HG02763 (cell line): Measurements from ENCODE around the gene EMILIN3.
"Not testable (repeated sequence)": the region's sequence is repeated elsewhere in the genome, so short reads cannot be mapped to it uniquely, and the experiment has no call there.

Source experiments
- ATAC-seq: cut with Tn5 transposase; IDR thresholded peaks from one replicate; pipeline ENCODE4 v1.9.1; 2021; ENCODE audit warnings: mild to moderate bottlenecking, moderate library complexity; ENCODE audit not compliant: unreplicated experiment

Gene EMILIN3

GRCh38 chr20:41329435-41330342 is 36.9 kb downstream of the EMILIN3 start:
- ATAC-seq, result peak; percentile 67

GRCh38 chr20:41327178-41327577 is 39.4 kb downstream of the EMILIN3 start:
- no peak for ATAC-seq

DNA sequence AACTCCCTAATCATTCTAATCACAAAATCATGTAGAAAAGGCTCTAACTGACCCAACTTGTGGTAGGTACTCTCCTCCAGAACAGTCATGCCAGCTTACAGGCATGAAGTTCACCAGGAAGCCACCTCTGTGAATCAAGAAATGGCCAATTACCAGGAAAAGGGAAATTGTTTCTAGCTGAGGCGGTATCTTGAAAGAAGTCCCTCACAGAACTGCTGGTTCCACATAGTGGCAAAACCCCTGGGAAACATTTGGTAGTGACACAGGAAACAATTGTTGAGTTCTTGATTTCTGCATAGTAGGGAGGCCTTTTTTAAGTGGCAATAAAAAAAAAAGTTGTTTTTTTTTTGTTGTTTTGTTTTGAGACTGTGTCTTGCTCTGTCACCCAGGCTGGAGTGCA is 45.6 kb downstream of the EMILIN3 start:
- no peak for ATAC-seq

- ATAC-seq, result no peak
These were observed 46.2 kb downstream of the EMILIN3 start for GRCh38 chr20:41320441-41320840.

DNA sequence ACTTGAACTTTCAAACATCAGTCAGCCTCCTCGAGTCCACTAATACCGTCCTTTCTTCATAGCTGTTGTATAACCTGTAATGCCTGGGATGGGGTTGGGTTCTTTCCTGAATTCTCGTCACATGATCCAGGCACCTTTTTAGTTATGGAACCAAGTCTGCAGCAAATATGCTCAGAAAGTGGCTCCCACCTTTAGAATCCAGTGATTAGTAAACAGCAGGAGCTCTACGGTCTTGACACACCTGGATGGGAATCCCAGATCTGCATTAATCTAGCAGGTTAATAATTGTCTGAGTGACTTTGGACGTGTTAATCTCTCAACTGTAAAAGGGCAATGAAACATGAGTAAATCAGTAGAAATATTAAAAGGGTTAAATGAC is 48.4 kb downstream of the EMILIN3 start:
- no peak for ATAC-seq

GRCh38 chr20:41317546-41318270 is 48.9 kb downstream of the EMILIN3 start, which contains the start of gene ZHX3:
Gene ZHX3 (minus strand): TSS chr20:41317731. CDS start chr20:41204916, 112,815 bp downstream.
- ATAC-seq, result peak; percentile 95

GRCh38 chr20:41316602-41317545 is 49.7 kb downstream of the EMILIN3 start:
- peak; percentile 55 for ATAC-seq

DNA sequence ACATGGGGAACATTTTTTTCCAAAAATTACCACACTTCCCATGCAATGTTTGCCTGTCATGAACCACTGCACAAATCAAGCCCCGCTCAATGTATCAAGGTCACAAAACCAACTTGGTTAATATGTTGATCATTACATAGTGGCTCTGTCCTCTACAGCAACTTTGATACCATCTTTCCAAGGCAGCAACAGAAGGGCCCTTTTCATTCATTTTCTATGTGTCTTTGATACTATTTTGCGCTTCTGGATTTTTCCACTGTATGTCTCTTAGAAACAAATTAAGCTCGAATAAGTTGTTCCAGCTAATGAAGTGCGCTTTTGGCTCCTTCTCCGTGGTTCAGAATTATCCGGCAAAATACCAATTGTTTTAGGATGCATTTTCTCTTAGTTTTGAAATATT is 50.6 kb downstream of the EMILIN3 start:
- ATAC-seq, result no peak

DNA sequence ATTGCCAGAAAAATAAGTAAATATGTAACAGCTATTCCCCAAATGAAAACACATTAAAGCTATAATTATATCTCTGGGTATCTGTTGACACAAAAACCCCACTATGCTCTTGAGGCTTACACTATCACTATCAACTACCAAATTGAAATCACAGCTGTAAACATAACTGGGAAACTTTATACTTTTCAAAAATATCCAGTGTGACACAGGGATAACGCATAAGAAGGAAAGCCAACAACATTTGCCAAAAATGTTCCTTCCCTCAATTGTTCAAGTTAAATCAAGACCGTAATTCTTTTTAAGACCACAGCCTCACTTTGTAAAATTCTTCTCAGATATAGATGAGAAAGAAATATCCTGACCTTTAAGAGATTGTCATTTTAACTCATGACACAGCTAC is 52.2 kb downstream of the EMILIN3 start:
- no peak for ATAC-seq

GRCh38 chr20:41312009-41312408 is 54.6 kb downstream of the EMILIN3 start:
- ATAC-seq, result not testable (repeated sequence)
